Frontal cortex (tissue), 4 donors: ENCODE data around the gene TRPC5OS. TPM values are rescaled to one million over a fixed set of nuclear protein-coding genes. Genes with fewer than 3 reads are reported as not detected.

Experiments
- DNase-seq, 2 donors: peaks; one replicate each; pipeline ENCODE4 v3.0.0; 2012; ENCODE audit warnings: low spot score in 2 of 2
- FAIRE-seq: peaks from 2 replicates; lab custom pipeline; 2012; peaks lifted over from hg19 to GRCh38; lab: Jason Lieb, UNC
- total RNA-seq: library from RNA; depleted of rRNA; stranded (reverse); fragments of >200 nt; gene quantifications from one replicate; pipeline ENCODE4 v1.2.3, GENCODE V29; 2014
- donor health status: control.
- donor health status: control.
- donor health status: control.

TRPC5OS gene
- total RNA-seq = not detected

DNA sequence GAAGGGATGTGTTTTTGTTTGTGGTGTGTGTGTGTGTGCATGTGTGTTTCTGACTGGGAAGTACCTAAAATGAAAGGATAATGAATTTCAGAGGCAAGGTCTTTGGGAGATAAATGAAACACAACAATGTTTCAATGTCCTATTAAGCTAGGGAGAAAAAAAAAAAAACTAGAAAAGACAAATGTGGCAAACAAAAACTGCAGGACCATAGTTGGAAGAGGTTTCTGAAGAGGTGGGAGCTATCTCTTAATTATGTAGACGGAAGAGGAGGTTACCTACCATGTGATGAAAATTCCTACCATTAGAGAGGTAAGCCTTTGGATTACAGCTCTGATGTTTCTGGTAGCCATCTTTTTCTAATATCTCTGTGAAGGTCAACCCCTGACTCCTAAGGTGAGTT, at the start of gene TRPC5OS:
TRPC5OS (plus strand) TSS at position 301 of the 400 bp plus-strand sequence. CDS start 25,669 bp downstream, outside the sequence.
- FAIRE-seq (no peak), DNase-seq (no peak)

DNA sequence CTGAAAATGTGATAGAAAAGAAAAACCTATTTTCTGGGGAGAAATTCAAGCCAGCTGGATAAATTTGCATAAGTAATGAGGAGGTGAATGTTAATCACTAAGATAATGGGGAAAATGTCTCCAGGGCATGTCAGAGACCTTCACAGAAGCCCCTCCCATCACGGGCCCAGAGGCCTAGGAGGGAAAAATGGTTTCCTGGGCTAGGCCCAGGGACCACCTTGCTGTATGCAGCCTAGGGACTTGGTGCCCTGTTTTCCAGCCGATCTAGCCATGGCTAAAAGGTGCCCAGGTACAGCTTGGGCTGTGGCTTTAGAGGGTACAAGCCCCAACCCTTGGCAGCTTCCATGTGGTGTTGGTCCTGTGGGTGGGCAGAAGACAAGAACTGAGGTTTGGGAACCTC, 46.6 kb upstream of the TRPC5OS start:
- no peak for FAIRE-seq

DNA sequence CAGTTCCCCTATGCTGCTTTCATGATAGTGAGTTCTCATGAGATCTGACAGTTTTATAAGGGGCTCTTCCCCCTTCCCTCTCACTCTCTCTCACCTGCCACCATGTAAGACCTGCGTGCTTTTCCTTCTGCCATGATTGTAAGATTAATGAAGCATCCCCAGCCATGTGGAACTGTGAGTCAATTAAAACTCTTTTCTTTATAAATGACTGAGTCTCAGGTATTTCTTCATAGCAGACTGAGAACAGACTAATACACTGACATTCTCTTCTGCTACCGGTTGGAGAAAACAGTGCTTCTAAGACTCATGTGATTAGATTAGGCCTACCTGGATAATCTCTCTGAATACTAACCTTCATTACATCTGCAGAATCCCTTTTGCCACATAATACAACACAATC, 45.4 kb upstream of the TRPC5OS start:
- DNase-seq (no peak), FAIRE-seq (no peak)

More for the DNA sequence above, 46.6 kb upstream of the TRPC5OS start:
- DNase-seq = no peak

DNA sequence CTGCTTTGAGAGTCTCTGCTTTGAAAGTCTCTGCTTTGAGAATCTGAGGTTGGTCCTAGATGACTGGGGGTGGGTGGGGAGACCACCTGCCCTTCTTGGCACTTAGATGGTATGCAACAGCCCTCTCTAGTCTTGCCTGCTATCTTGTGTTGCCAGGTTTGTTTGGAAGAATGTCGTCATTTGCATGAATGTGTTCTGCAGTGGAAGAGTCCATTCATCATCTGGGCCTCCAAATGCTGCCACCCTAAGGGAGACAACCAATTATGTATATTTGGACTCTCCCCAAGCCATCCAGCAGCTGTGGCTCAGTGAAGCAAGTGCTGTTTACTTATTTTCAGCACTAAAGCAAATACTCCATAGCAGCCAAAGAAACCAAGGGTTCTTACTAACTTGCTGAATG, 44.6 kb upstream of the TRPC5OS start:
- DNase-seq (no peak), FAIRE-seq (no peak)

DNA sequence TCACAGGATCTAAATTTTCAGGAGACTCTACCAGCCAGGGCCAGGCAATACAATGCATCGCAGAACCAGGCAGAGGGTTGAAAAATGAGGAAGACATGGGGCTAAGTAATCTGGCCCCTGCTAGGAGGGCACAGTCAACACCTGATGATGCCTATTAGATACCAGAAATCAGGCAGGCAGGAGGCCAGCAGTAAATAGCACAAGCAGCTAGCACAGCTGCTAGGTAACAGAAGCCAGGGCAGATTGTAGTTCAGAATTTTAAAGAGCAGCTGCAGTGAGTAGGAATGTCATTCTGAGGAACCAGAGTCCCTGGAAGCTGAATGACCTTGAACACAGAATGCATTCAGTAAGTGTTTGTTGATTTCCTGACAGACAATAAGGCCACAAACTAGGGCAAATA, 38.8 kb upstream of the TRPC5OS start:
- DNase-seq (no peak), FAIRE-seq (no peak)

DNA sequence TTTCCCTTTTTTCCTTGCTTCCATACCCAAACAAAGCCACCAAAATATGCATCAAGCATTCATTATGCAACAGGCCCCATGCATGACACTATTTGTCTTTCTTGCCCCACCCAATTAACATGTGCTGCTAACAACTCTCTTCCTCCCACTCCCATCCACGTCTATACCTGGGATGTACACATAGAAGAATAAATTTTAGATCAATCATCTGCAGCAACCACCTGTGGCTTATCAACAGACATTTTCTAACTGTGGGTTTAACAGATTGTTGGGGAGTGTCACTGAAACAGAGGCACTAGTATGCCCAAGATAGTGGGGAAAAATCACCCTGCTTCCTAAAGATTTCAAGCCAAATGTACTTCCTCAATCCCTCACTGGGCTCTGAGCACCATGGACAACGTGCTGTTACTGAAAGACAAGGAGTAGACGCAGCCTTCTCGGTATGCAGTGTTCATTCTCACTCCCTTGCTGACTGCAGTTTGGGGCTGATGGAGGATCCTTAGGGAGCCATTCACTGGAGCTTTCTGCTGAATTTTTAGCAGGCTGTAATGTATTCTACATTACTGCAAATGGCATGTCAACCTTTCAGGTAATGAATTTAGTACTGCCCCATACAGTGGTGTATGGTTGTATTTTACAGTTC, 28.4 kb upstream of the TRPC5OS start:
- FAIRE-seq (no peak), DNase-seq (no peak)

DNA sequence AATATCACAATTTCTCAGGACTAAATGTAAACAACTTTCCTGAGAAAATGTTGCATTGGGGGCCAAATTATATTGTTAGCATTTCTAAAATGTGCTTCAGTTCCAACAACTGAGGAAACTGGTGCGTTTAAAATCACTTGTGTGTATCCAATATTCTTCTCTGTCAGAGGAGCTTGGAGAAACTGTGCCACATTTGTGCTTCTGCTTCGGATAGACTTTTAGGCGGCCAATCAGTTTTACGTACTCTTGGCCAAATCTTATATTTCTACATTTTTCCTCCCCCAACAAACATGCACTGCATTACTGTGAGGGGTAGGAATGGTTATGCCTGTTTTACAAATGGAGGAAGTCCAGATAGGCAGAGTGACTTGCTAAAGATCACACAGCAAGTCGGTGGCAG, 27.4 kb upstream of the TRPC5OS start:
- no peak for DNase-seq

DNA sequence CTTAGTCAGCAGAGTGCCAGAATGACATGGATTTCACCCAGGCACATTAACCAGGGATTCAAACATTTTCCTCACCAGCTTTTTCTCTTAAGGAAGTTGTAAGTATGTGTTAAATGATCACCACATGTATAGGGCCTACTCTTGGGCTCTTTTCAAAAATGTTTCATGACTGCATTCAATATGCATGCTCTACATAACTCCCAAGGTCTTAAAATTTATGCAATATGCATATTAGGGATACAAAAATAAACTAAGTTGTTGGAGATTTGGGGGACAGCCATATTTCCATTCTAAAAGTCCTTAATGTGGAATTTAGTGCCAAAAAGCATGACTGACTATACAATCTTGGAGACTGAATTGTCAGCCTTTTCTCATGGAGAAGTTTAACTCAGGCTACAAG, 25.0 kb upstream of the TRPC5OS start:
- no peak for FAIRE-seq
- no peak for DNase-seq

More for the DNA sequence above, 27.4 kb upstream of the TRPC5OS start:
- FAIRE-seq = no peak

DNA sequence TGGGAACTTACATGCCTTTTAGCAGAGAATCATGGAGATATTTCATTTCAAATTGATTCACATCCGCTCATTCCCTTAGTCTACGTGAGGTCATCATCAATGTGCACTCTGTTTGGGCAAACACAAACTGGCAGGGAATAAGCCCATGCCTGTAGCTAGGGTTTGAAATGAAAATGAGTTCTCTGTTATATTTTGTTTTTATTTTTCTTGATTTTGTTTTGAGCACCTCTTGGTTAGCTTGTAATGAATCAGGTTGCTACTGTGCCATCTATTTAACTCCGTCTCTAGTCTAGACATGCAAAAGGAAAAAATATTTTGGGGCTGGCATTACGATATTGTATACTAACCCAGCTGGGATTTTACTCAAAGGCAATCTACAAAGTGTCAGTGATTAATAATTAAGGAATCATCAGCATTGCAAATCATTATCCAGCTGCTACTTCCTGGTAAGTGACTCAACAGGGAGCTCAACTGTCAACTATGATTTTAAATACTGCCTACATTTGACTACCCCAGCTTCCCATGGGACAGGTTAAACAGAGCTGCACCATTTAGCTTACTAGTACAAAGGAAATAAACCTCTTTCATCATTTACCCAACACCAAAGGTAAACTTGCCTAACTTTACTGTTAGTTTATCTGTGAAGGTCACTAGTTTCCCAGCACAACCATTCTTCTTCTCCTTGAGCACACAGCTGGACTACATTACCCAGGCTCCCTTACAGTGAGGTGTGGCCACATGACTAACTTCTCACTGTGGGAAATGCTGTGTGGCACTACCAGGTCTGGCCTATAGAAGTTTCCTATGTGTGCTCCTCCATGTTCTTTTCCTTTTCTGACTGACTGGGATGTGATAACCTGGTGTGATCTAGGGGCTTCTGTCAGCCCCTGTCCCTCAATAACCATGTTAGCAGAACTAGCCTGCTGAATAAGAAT, 21.2 kb upstream of the TRPC5OS start:
- FAIRE-seq (no peak), DNase-seq (no peak)

DNA sequence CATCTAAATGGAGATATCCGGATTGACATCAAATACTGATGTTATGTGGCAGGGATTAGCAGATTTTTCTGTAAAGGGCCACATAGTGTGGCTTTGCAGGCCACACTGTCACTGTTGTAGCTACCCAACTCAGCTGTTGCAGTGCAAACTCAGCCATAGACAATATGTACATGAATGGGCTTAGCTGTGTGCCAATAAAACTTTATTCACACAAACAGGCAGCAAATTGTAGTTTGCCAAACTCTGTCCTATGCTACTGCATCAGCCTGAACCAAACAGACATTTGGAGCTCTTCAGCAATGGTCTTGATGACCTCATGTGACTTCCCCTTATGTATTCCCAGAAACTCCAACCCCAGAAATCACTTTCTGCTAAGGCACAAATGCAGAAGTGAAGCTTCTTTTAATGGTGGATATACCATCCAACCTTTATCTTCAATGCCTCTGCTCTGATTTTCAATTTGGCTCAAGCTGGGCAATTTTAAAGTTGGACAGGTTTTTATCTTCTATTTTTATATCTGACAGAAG, 18.4 kb upstream of the TRPC5OS start:
- FAIRE-seq (no peak), DNase-seq (no peak)

DNA sequence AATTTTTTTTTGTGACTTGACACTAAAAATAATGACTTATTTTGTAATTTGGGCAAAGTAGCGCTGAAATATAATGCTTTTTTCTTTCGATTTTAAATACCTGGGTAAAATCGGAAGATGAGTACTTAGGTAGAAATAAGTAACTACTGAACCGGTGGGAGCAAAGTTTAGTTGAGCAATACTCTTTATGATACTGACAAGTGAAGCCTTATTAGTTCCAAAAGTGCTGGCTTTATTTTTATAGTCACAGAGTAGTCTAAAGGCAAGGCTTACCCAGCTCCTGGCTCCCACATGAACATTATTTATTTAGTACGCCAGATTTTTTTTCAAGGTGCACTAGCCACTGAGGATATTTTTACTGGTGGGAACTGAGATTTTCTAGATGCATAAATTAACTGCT, 14.4 kb upstream of the TRPC5OS start:
- FAIRE-seq = no peak
- no peak for DNase-seq

DNA sequence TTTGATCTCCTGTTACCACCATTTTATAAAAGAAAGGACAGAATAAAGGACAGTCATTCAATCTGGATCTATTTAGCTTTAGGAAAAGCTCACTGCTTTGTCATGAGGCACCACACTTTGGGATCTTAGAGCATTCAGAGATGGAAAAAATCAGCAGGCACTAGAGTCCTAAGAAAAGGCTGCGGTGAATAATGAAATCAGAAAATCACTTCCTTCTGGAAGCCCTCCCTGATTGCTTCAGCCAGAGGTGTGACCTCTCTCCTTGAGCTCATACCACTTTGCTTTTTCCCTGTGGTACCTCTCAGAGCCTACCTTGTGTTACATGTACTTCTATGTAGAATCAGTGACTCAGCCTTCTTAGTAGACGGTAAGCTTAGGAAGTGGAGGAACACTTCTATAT, 8.7 kb upstream of the TRPC5OS start:
- DNase-seq (no peak), FAIRE-seq (no peak)

DNA sequence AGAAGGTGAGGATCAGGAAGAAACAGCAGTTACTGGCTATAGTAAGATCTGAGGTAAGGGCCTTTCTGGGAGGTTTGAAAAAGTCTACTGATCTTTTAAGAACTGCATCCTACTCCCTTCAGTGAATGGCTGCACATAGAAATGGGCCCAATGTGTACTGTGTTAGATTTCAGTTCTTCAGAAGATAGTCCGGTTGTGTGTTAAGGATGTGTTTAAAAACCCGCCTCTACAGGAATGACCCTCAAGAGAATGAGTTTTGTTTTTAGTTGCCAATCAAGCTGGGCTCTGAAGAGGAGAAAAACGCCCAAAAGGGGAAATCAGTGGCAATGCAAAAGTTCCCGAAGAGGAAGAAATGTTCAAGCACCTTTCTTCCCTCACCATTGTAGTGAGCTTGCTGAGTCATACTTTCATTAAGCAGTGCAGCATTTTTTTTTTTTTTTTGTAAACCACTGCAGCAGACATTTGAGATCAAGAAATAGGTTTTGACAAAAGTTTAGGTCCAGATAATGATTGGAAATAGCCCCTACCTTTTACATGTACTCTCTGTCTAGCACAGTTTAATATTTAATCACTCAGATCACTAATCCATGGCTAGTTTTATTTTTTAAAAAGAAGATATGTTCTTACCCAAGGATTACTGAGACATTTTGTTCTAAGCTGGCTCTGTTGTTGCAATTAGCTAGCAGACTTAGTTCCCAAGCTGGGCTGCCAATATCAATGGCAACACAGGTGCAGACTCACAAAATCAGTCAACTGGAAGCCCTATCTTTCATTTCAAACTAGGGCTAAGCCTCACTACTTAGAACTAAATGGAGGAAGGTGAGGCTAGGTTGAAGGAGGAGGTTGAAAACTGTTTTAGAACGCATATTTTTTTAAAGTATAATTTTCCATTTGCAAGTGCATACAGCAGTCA, 7.0 kb upstream of the TRPC5OS start:
- no peak for DNase-seq
- FAIRE-seq = no peak

DNA sequence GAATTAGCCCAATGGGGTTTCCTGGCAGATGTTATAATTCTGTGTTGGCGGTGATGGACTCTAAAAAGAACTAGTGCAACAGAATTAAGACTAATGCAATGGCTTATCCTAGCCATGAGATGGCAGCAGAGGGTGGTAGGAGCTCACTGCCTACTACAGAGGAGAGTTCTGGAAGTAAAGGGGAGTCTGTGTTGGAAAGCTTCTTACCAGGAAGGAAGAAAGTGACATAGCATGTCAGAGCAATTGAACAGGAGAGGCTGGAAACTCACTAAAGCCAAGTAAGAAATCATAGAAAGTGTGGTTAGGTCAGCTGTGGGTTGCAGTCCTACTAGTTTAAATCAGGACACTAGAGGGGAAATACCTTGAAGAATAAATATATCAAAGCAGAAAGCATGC, 6.3 kb upstream of the TRPC5OS start:
- DNase-seq (peak in 1 of 2 donors; percentile 7), FAIRE-seq (no peak)

DNA sequence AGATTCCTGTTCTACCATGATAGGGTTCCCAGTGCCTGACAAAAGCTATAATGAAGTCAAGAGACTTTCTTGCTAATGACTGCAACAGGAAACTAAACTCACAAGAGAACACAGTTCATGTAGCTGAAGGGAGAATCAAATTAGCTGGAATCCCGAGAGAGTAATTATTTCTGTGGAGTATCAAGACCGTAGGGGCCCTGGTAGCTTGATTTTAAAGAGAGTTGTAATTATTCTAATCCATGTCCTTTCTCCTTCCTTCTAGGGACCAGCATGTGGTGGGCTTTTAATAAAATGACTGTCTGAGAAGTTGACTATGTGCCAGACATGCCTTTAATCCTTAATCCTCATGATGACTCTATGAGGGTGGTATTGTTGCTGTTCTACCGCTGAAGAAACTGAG, 1.7 kb upstream of the TRPC5OS start:
- DNase-seq = no peak
- no peak for FAIRE-seq

DNA sequence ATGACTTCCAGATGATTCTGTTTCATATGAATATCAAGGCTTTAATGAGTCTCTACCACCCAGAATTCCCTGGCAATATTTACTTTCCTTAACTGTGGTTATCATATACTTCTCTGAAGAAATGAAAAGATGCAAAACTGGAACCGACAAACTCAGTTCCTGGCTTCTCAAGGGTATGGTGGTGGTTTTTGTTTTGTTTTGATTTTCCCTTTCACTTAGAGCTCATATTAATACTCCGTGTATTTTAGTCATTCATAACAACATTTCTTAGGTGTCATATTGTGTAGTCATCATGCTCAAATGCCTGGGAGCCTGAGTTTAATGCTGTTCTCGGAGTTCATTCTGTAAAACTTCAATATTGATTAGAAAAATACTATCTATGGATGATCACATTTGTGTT, 665 bp downstream of the TRPC5OS start:
- FAIRE-seq (no peak), DNase-seq (no peak)

DNA sequence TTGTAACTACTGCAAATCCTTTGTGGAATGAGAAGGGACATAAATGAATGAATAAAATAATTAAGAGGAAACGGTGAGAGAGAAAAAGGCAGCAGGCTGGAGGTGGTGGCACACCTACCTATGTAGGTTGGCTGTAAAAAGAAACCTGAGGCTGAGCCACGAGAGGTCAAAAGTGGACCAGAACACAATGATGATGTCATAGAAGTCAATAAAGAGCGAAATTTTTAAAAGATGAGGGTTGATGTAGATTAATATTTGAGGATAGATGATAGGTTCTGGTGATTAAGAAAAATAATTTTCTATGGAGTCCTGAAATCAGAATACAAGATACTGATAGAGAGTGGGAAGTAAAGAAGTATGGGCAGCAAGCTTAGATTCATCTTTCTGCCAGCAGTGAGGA, 1.7 kb downstream of the TRPC5OS start:
- DNase-seq (no peak), FAIRE-seq (no peak)

DNA sequence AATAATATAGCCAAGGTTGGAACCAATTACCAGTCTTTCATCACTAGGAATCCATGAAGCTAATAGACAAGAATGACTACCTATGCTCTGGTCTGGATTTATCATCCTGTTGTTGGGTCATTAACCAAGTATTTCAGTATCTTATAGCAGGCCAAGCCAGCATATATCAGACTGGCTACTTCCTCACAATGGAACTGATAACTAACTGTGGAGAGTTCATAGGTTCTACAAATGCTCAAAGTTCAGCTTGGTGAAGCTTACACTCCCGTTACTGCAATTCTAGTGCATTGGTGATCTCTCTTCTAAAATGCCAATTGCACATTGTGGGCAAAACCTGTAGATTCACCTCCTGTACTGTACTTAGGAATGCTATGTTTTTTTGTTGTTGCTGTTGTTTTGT, 4.8 kb downstream of the TRPC5OS start:
- no peak for FAIRE-seq
- no peak for DNase-seq

DNA sequence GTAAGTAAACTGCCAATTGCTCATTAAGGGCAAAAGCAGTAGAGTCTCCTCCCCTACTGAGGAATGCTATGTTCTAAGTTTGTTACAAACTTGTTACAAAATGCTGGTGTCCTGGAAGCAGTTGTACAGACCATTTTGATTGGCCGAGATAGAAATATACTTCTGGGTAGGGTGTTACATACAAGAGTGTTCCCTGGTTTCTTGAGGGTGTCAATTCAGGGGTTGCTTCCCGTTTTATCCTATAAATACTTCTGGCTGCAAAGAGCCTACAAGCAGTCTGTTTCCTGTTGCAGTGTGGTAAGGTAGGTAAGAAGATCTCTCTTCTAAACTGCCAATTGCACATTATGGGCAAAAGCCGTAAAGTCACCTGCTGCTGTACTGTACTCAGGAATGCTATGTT, 5.7 kb downstream of the TRPC5OS start:
- DNase-seq = no peak
- FAIRE-seq = no peak

DNA sequence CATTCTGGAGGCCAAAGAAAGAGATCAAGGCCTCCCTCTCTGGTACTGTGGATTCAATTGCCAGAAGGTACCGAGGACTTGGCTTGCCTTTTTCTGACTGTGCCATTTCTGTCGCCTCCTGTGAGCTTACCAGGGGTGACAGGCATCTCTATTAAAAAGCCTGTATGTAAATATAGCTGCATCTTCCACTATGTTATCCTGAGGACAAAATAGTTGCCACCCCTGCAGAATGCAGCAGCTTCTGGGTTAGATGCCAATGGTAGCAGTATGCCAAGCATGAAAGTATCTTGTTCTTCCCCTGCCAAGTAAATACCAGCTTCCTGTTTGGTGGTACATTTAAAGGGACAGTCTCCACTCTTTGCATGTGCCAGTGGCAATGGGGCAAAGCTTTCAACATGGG, 10.7 kb downstream of the TRPC5OS start:
- FAIRE-seq = no peak

More for the DNA sequence above, 10.7 kb downstream of the TRPC5OS start:
- peak in 1 of 2 donors; percentile 1 for DNase-seq
